Skeletal muscle tissue (tissue), 4 donors: Measurements from ENCODE around the gene LARP4. TPM values are rescaled to one million over a fixed set of nuclear protein-coding genes. Genes with fewer than 3 reads are reported as not detected.
"Not testable (repeated sequence)": the region's sequence is repeated elsewhere in the genome, so short reads cannot be mapped to it uniquely, and the experiment has no call there.

Experiments
- H3K27ac ChIP-seq: one replicate; pipeline ENCODE4 v1.7.0; 2013; ENCODE audit warnings: mild to moderate bottlenecking, low read depth, low read length, inconsistent platforms
- H3K27me3 ChIP-seq, 3 donors: one replicate each; pipeline ENCODE4 v1.7.0; 2013; ENCODE audit warnings: low read length in 3 of 3; ENCODE audit not compliant: control insufficient read depth in 3 of 3, insufficient read depth in 3 of 3
- H3K36me3 ChIP-seq, 3 donors: one replicate each; pipeline ENCODE4 v1.7.0; 2013; ENCODE audit warnings: low read length in 3 of 3; ENCODE audit not compliant: control insufficient read depth in 3 of 3, insufficient read depth in 3 of 3
- H3K4me1 ChIP-seq, 3 donors: one replicate each; pipeline ENCODE4 v1.7.0; 2013; ENCODE audit warnings: low read length in 3 of 3, mild to moderate bottlenecking in 3 of 3; ENCODE audit not compliant: control insufficient read depth in 3 of 3, insufficient read depth in 3 of 3
- H3K4me3 ChIP-seq, 3 donors: one replicate each; pipeline ENCODE4 v1.7.0; 2013; ENCODE audit warnings: low read length in 3 of 3
- H3K9ac ChIP-seq, 3 donors: one replicate each; pipeline ENCODE4 v1.7.0; 2013; ENCODE audit warnings: low read length in 3 of 3, mild to moderate bottlenecking in 3 of 3, moderate library complexity in 2 of 3, low read depth in 1 of 3
- H3K9me3 ChIP-seq, 3 donors: one replicate each; pipeline ENCODE4 v1.7.0; 2013; ENCODE audit warnings: low read length in 3 of 3; ENCODE audit not compliant: control insufficient read depth in 3 of 3
- total RNA-seq: library from RNA; depleted of rRNA; stranded (reverse); fragments of >200 nt; gene quantifications from one replicate; pipeline ENCODE4 v1.2.3, GENCODE V29; 2014
- donor health status: Osteomylitis.

LARP4 gene
- total RNA-seq, 1 donor from 2014 or later = 37.6 TPM

DNA sequence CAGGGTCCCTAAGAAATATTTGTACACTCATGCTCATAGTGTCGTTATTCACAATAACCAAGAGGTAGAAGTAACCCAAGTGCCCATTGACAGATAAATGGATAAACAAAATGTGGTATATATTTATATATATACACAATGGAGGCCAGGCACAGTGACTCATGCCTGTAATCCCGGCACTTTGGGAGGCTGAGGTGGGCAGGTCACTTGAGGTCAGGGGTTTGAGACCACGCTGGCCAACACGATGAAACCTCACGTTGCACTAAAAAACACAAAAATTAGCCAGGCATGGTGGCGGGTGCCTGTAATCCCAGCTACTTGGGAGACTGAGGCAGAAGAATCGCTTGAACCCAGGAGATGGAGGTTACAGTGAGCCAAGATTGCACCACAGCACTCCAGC lies 30.0 kb upstream of the LARP4 start:
- not testable (repeated sequence) for H3K4me1 ChIP-seq, H3K27ac ChIP-seq, H3K27me3 ChIP-seq, H3K9me3 ChIP-seq, H3K9ac ChIP-seq, H3K4me3 ChIP-seq, H3K36me3 ChIP-seq

DNA sequence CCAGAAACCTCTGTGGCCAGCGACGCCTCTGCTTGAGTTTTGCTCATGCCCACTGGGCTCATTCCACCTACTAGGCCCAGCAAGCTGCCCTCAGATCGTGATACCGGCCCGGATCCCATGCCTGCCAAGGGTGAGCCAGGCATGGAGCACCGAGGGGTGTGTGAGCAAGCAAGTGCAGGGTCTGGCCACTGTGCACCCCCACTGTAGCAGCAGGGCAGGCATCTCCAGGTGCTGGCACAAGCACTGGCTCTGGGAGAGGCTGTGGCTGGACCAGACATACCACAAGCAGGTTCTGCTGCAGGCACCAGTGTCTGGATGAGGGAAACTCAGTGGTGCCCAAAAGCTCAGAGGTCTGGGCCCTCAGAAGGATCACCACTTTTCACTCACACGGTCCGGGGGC lies 24.9 kb upstream of the LARP4 start:
- H3K9me3 ChIP-seq = no peaks in the 10 kb centered on the region
- H3K27me3 ChIP-seq = no peaks in the 10 kb centered on the region
- no peaks in the 10 kb centered on the region for H3K4me1 ChIP-seq
- H3K36me3 ChIP-seq = no peaks in the 10 kb centered on the region
- no peak overlapping the region for H3K27ac ChIP-seq
- H3K9ac ChIP-seq = no peak overlapping the region
- H3K4me3 ChIP-seq = no peak overlapping the region

DNA sequence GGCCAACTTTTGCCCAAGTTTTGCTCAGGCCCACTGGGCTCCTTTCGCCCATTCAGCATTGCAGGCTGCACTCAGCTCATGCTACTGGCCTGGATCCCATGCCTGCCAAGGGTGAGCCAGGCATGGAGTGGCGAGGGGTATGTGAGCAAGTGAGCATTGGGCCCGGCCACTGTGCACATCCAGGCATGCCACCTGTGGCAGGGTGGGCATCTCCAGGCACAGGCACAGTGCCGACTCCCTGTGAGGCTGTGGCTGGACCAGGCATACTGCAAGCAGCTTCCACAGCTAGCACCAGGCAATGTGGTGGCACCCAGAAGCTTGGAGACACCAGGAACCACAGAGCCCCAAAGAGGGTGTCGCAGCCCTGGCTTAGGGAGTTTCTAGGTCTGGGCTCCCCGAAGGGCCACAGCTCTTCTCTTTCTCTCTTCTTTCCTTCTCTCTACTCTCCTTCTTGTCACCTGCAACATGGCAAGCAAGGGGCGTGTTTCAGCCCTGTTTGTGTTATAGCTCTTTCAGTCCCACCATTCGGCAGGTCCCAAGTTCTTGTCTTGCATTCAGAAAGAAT lies 19.8 kb upstream of the LARP4 start:
- no peak overlapping the region for H3K9ac ChIP-seq
- H3K27me3 ChIP-seq = no peaks in the 10 kb centered on the region
- no peaks in the 10 kb centered on the region for H3K9me3 ChIP-seq
- no peak overlapping the region for H3K27ac ChIP-seq
- H3K4me3 ChIP-seq = no peak overlapping the region
- no peaks in the 10 kb centered on the region for H3K4me1 ChIP-seq
- H3K36me3 ChIP-seq = no peaks in the 10 kb centered on the region

DNA sequence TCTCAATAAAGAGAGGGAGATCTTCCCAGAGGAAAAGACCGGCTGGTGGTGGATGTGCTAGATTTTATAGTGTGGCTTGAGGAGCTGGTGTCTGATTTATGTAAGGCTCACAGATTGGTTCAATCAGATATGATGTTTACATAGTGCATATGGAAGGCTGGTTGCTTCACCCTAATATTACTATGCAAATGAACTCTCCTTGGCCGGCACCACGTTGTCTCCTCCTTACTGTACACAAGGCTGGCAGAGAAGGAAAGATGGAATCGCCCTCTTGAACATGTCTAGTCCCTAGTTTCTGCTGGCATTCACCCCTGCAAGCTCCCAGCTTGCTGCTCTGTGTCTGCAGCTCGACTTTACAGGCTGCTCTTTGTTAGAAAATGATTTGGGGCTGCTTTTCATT lies 13.2 kb upstream of the LARP4 start:
- Histone ChIP-seq H3K9ac (no peak overlapping the region), H3K4me3 (no peak overlapping the region), H3K27ac (no peak overlapping the region), H3K27me3 (no peaks in the 10 kb centered on the region), H3K36me3 (no peaks in the 10 kb centered on the region), H3K4me1 (no peaks in the 10 kb centered on the region), H3K9me3 (no peaks in the 10 kb centered on the region)

DNA sequence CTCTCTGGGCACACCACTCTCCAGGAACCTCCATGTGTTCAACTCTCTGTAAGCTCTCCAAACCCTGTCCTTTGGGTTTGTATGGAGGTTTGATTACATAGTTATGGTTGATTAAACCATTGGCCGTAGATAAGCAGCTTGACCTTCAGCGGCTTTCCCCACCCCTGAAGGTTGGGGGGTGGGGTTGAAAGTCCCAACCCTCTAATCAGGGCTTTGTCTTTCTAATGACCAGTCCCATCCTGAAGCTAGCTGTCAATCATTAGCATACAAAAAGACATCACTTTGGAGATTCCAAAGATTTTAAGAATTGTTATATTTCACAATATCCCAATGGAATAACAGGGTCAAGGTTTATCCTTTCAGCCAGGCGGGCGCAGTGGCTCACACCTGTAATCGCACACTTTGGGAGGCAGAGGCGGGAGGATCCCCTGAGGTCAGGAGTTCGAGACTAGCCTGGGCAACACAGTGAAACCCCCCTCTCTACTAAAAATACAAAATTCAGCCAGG lies 12.7 kb upstream of the LARP4 start:
- Histone ChIP-seq H3K9me3 (no peaks in the 10 kb centered on the region), H3K4me1 (no peaks in the 10 kb centered on the region), H3K9ac (no peak overlapping the region), H3K4me3 (no peak overlapping the region), H3K27ac (no peak overlapping the region), H3K27me3 (no peaks in the 10 kb centered on the region), H3K36me3 (no peaks in the 10 kb centered on the region)

DNA sequence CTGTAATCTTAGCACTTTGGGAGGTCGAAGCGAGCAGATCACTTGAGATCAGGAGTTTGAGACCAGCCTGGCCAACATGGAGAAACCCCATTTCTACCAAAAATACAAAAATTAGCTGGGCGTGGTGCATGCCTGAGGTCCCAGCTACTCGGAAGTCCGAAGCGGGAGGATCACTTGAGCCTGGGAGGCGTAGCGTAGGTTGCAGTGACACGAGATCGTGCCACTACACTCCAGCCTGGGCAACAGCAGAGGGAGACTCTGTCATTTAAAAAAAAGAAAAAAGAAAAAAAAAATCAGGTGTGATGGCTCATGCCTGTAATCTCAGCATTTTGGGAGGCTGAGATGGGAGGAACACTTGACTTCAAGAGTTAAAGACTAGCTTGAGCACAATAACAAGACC lies 11.9 kb upstream of the LARP4 start:
- H3K9me3 ChIP-seq, H3K27ac ChIP-seq, H3K4me3 ChIP-seq, H3K27me3 ChIP-seq, H3K4me1 ChIP-seq, H3K9ac ChIP-seq, H3K36me3 ChIP-seq: not testable (repeated sequence)

DNA sequence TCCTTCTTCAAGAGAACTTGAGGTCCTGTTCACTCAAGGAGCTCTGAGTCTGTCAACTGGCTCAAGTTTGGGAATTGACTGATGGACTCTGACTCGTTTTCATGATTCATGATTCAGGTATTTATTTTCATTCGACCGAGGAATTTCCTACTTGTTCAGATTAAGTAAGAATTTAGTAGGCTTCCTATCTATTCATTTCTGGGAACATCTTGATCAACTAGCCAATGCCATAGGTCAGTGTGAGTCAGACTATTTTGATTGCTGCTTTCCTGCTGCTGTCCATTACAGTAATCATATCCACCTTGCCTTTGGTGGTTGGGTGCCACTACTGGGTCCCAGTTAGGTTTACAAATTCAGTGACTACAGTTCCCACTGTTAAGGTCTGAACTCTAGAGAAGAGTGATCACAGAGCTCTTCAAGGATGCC lies 10.4 kb upstream of the LARP4 start:
- no peak overlapping the region for H3K4me3 ChIP-seq
- H3K27ac ChIP-seq = no peak overlapping the region
- no peaks in the 10 kb centered on the region for H3K4me1 ChIP-seq
- no peaks in the 10 kb centered on the region for H3K36me3 ChIP-seq
- no peaks in the 10 kb centered on the region for H3K9me3 ChIP-seq
- no peak overlapping the region for H3K9ac ChIP-seq
- peaks cover 0 to 3% (median 0%) of the 10 kb centered on the region in 3 donors for H3K27me3 ChIP-seq

DNA sequence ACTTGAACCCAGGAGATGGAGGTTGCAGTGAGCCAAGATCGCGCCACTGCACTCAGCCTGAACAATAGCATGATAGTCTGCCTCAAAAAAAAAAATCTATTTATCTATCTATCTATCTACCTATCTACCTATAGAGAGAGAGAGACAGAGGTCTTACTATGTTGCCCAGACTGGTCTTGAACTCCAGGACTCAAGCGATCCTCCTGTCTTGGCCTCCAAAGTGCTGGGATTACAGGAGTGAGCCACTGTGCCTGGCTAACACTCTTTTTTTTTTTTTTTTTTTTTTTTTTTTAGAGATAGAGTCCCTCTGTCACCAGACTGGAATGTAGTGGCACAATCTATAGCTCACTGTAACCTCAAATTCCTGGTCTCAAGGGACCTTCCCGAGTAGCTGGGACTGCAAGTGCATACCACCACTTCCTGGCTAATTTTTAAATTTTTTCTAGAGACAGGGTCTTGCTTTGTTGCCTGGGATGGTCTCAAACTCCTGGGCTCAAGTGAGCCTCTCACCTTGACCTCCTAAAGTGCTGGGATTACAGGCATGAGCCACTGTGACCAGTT lies 6.1 kb upstream of the LARP4 start:
- Histone ChIP-seq H3K4me3 (no peak overlapping the region), H3K27me3 (peaks cover 0 to 3% (median 0%) of the 10 kb centered on the region in 3 donors), H3K9ac (no peak overlapping the region), H3K27ac (no peak overlapping the region), H3K36me3 (no peaks in the 10 kb centered on the region), H3K9me3 (no peaks in the 10 kb centered on the region), H3K4me1 (no peaks in the 10 kb centered on the region)

DNA sequence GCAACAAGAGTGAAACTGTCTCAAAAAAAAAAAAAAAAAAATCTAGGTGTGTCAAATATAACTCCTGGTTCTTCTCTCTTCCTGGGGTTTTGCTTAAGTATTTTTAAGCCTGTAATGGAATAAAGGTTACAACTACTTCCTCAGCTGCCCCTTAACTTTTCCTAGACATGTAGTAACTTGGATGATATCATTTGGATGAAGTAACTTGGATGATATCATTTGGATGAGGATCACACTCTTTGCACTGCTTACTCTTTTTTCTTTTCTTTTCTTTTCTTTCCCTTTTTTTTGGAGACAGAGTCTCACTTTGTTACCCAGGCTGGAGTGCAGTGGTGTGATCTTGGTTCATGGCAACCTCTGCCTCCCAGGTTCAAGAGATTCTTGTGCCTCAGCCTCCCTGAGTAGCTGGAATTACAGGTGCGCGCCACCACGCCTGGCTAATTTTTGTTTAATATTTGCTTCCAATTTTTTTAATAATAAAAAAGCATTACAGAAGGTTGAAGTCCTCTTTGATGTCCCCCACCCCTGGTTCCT lies 3.5 kb upstream of the LARP4 start:
- peaks cover 0 to 8% (median 2%) of the 10 kb centered on the region in 3 donors for H3K4me1 ChIP-seq
- H3K27ac ChIP-seq = no peak overlapping the region
- H3K9me3 ChIP-seq = no peaks in the 10 kb centered on the region
- peaks cover 0 to 3% (median 0%) of the 10 kb centered on the region in 3 donors for H3K27me3 ChIP-seq
- H3K36me3 ChIP-seq = no peaks in the 10 kb centered on the region
- no peak overlapping the region for H3K4me3 ChIP-seq
- no peak overlapping the region for H3K9ac ChIP-seq

DNA sequence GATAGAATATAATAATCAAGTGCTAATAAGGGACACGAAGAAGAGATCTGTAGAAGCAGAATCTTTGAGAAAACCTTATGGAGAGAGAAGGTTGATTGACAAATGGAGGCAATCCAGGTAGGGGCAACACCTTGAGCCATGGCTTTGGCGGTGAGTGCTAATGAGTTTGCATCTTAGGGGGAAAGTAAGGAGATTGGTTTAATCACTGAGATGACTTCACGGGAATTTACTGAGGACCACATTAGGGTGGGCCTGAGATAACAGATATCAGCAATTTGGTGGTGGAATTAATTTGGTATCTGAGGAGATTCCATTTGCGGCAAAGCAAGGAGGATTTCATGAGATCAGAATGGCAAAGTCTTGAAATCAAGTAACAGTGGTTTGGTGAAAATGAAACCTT lies 1.8 kb upstream of the LARP4 start:
- Histone ChIP-seq H3K4me3 (no peak overlapping the region), H3K27ac (no peak overlapping the region), H3K36me3 (no peaks in the 10 kb centered on the region), H3K27me3 (peaks cover 0 to 3% (median 0%) of the 10 kb centered on the region in 3 donors), H3K9me3 (no peaks in the 10 kb centered on the region), H3K9ac (no peak overlapping the region), H3K4me1 (peaks cover 2 to 13% (median 12%) of the 10 kb centered on the region in 3 donors)
